Right atrium auricular region (tissue), 2 donors: ENCODE data around the gene TM4SF18. TPM values are rescaled to one million over a fixed set of nuclear protein-coding genes. Genes with fewer than 3 reads are reported as not detected.

Experiments used
- DNase-seq: peaks from one replicate; pipeline ENCODE4 v3.0.0-alpha.2; 2019; ENCODE audit warnings: low spot score
- H3K27ac ChIP-seq, 2 donors: fragments of 200-600 bp; sonication (generic); 1 replicate in 1 of 2; 2 replicates in 1 of 2; pipeline ENCODE4 v1.5.1; 2016 to 2019
- H3K27me3 ChIP-seq, 2 donors: fragments of 200-600 bp; sonication (generic); one replicate each; pipeline versions ENCODE4 v1.5.1 to v1.6.0; 2017 to 2019
- H3K36me3 ChIP-seq: fragments of 200-600 bp; sonication (generic); one replicate; pipeline ENCODE4 v1.5.1; 2016
- H3K4me1 ChIP-seq, 2 donors: fragments of 200-600 bp; sonication (generic); one replicate each; pipeline versions ENCODE4 v1.5.1 to v1.6.0; 2017 to 2019
- H3K4me3 ChIP-seq, 2 donors: fragments of 200-600 bp; sonication (generic); 1 replicate in 1 of 2; 2 replicates in 1 of 2; pipeline ENCODE4 v1.5.1; 2017 to 2019; ENCODE audit warnings: mild to moderate bottlenecking in 1 of 2, moderate library complexity in 1 of 2
- H3K9me3 ChIP-seq, 2 donors: fragments of 200-600 bp; sonication (generic); one replicate each; pipeline ENCODE4 v1.5.1; 2019
- CTCF ChIP-seq, 2 donors: fragments of 200-600 bp; sonication (generic); IDR thresholded peaks; one replicate each; pipeline ENCODE4 v1.5.1; 2019; ENCODE audit warnings: antibody characterized with exemption in 2 of 2
- total RNA-seq, 2 donors: library from RNA; depleted of rRNA; stranded (reverse); fragments of >200 nt; gene quantifications; one replicate each; pipeline ENCODE4 v1.1.0, GENCODE V29; 2016

Gene TM4SF18
- total RNA-seq, 2 donors from 2014 or later, result 6.7 to 13.8 TPM

- H3K4me3 ChIP-seq, result no peak overlapping the region
- H3K36me3 ChIP-seq, result peaks cover 36% of the 10 kb centered on the region
- peak overlapping the region; percentile 51 to 82 for H3K27ac ChIP-seq
These were observed 36.8 kb upstream of the TM4SF18 start for GRCh38 chr3:149369991-149370866.

GRCh38 chr3:149368674-149369497 lies 35.5 kb upstream of the TM4SF18 start:
- H3K9me3 ChIP-seq, result no peaks in the 10 kb centered on the region
- no peak overlapping the region for H3K4me3 ChIP-seq
- H3K27ac ChIP-seq, result peak overlapping the region in 1 of 2 donors; percentile 82
- TF ChIP-seq CTCF (IDR thresholded peaks at IDR 0.05), result no peak
- peaks cover 0 to 18% of the 10 kb centered on the region in 2 donors for H3K4me1 ChIP-seq
- DNase-seq, result no peak
- H3K27me3 ChIP-seq, result no peaks in the 10 kb centered on the region
- peaks cover 32% of the 10 kb centered on the region for H3K36me3 ChIP-seq

More at GRCh38 chr3:149369991-149370866, 36.8 kb upstream of the TM4SF18 start:
- Histone ChIP-seq H3K4me1 (peaks cover 0 to 19% of the 10 kb centered on the region in 2 donors), H3K9me3 (no peaks in the 10 kb centered on the region), H3K27me3 (no peaks in the 10 kb centered on the region)
- DNase-seq, result no peak
- TF ChIP-seq CTCF (IDR thresholded peaks at IDR 0.05), result no peak

DNA sequence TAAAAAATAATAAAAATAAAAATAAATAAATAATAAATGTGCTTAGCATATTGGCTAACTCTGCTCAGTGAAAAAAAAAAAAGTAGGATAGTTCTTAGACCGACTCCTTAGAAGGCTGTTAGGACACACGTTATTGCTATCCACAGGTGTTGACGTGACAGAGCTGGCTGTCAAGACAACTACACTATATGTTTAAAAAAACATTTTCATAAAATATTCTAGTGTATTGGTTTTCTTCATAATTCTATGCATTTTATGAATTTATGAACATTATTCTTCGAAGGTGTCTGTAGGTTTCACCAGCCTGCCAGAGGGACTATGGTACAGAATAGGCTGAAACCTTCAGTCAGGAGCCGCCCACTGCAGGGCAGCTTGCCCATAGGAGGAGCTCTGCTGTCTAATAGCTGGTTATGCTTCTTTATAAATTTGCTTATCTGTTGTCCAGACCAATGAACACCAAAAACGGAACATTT lies 34.8 kb upstream of the TM4SF18 start:
- DNase-seq, result no peak
- H3K4me3 ChIP-seq, result no peak overlapping the region
- TF ChIP-seq CTCF (IDR thresholded peaks at IDR 0.05), result no peak
- peaks cover 32% of the 10 kb centered on the region for H3K36me3 ChIP-seq
- H3K4me1 ChIP-seq, result peaks cover 0 to 18% of the 10 kb centered on the region in 2 donors
- no peak overlapping the region for H3K27ac ChIP-seq
- H3K27me3 ChIP-seq, result no peaks in the 10 kb centered on the region
- H3K9me3 ChIP-seq, result no peaks in the 10 kb centered on the region

- TF ChIP-seq CTCF (IDR thresholded peaks at IDR 0.05), result no peak
- no peaks in the 10 kb centered on the region for H3K27me3 ChIP-seq
- peak overlapping the region; percentile 13 to 49 for H3K27ac ChIP-seq
- DNase-seq, result no peak
- H3K4me3 ChIP-seq, result no peak overlapping the region
- peaks cover 0 to 13% of the 10 kb centered on the region in 2 donors for H3K4me1 ChIP-seq
- peaks cover 24% of the 10 kb centered on the region for H3K36me3 ChIP-seq
- H3K9me3 ChIP-seq, result no peaks in the 10 kb centered on the region
These were observed 33.8 kb upstream of the TM4SF18 start for GRCh38 chr3:149366941-149367840.

DNA sequence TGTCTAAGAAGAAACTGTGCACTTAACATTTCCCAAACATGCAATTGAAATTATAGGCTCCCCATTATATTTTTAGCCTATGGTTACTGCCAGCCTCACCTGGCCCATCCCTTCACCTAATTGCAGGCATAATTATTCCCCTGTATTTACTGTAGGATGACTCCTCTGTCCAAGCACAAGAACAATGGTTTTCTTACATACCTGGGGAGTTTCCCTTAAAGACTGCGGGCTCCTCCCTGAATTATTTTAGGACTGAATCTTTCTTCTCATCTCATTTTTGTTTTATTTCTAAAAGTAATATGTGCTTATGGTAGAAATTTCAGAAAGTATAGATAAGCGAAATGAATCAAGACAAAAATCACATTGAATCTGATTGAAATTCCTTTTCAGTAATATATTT lies 32.6 kb upstream of the TM4SF18 start:
- no peaks in the 10 kb centered on the region for H3K9me3 ChIP-seq
- TF ChIP-seq CTCF (IDR thresholded peaks at IDR 0.05), result no peak
- peaks cover 0 to 2% of the 10 kb centered on the region in 2 donors for H3K4me1 ChIP-seq

More for the DNA sequence above, 32.6 kb upstream of the TM4SF18 start:
- DNase-seq, result no peak
- H3K27me3 ChIP-seq, result no peaks in the 10 kb centered on the region
- H3K36me3 ChIP-seq, result peaks cover 15% of the 10 kb centered on the region
- no peak overlapping the region for H3K4me3 ChIP-seq
- peak overlapping the region in 1 of 2 donors; percentile 49 for H3K27ac ChIP-seq
